Esophagus muscularis mucosa (tissue), 3 donors: Measurements from ENCODE around the gene FBLN1.
A peak's percentile ranks its signal among the peaks of the same experiment; 100 is the strongest.

Source experiments
- CTCF ChIP-seq, 3 experiments: fragments of 200-600 bp in 2 of 3; fragments of 450-650 bp in 1 of 3; sonication (generic) in 2 of 3; IDR thresholded peaks; one replicate each; pipeline ENCODE4 v1.5.1; 2017 to 2019; ENCODE audit warnings: antibody characterized with exemption in 3 of 3, mild to moderate bottlenecking in 2 of 3, moderate library complexity in 1 of 3
- POLR2A ChIP-seq: fragments of 450-650 bp; IDR thresholded peaks from one replicate; pipeline ENCODE4 v1.6.1; 2017; ENCODE audit warnings: antibody characterized with exemption, moderate library complexity, mild to moderate bottlenecking, low read depth
- POLR2AphosphoS5 ChIP-seq, 2 donors: sonication (generic); formaldehyde crosslinking; IDR thresholded peaks; one replicate each; pipeline ENCODE4 v1.6.1; 2017; ENCODE audit warnings: antibody characterized with exemption in 2 of 2

- TF ChIP-seq POLR2A (no peak), POLR2AphosphoS5 (IDR thresholded peaks at IDR 0.05) (no peak), CTCF (IDR thresholded peaks at IDR 0.05) (peak; percentile 94 to 99 (median 97))
These were observed 143.1 kb downstream of the FBLN1 start for GRCh38 chr22:45645526-45646414.
